Raji (cell line): Measurements from ENCODE around the gene ARHGEF7.

Experiments used
- POLR2A ChIP-seq: IDR thresholded peaks from 2 replicates; pipeline ENCODE4 v1.6.1; 2011; ENCODE audit warnings: low read depth, low read length, control low read depth; ENCODE audit not compliant: insufficient read depth

ARHGEF7 gene

DNA sequence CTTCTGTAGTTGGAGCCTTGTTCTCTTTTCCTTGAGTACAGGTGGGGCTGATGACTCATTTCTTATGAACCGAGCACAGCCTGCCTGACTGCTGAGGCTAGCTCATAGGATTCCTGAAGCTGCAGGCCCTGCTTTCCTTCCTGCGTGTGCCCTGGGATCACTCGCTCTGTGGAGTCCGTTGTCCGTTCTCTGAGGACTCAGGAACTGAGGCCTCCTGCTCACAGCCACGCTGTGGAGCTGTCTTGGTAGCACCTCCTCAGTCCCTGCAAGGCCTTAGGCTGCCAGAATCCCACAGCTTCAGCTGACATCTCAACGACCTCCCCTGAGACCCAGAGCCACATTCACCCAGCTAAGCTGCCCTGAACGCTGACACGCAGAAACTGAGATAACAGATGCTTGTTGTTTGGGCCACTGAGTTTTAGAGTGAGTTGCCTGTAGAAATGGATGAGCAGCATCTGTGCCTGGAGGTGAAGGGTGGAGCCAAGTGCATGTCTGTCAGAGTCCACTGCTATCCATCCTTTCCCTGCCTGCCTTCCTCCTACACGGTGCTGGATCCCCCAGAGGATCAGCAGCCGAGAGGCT, 72.9 kb downstream of the ARHGEF7 start:
- TF ChIP-seq POLR2A: no peak

DNA sequence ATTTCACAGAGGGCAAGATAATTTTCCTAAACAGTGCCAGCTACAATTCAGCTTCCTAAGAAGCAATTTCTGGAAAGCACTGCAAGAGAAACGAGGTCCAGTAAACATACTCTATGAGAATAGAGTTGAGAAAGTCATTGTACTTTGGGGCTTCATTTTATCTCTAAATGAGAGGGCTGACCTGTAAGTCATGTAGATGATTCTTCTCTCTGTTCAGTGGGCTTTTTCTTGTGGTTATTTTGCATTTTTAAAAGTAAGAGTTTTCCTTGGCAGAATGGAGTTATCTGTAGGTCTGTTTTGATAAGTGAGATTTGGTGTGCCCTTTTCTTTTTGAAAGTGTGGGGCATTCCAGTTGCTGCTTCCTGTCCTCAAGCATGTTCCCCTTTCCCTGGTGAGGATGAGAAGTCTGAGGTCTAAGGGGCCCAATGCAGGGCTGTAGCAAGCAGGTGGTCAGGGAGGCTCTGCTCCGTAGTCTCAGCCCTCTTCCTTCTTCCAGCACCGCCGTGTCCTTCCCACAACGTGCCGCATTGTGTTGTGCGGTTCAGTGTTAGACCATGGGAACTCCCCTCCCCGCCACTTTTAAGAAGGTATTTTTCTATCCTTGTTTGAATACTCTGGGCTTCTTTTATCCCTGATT, 86.3 kb downstream of the ARHGEF7 start:
- TF ChIP-seq POLR2A: no peak

DNA sequence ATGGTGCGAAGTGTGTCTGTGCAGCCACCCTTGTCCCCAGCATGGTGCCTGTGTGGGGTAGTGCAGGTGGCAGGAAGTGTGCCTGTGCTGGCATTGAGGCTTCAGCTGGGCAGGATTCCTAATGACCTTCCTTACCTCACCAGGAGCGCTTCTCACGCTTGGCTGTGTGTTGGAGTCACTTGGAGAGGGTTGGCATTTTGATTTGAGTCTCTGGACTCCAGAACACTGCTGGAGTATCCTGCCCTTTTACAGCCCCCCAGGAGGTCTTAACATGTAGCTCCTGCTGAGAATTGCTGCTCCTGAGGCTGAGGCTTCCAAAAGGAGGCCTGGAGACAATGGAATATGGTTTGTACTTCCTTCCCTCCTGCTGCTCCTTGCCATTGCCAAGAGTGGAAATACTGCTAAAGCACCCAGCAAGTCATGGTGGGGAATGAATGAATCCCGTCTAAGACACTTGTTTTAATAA, 87.1 kb downstream of the ARHGEF7 start:
- TF ChIP-seq POLR2A: no peak

DNA sequence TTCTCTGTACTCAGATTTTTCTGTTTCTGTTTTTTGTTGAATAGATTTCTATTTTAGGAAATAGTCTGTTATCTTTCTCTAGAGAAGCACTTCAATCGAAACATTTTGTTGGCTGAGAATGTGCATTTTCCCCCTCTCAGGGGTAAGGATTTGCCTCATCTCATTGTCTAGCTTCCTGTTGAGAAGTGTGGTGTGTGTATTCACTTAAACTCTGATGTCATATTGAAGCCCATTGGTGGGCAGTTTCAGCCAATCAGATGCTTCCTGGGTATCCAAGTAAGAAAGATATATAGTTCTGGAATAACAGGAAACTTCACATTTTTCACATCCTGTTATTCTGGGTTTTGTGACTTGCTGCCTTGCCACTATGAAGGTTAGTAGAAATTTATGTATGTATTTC, 87.6 kb downstream of the ARHGEF7 start:
- TF ChIP-seq POLR2A: 0 out of 2 replicates have a peak, but pooled peaks have one; percentile 20

DNA sequence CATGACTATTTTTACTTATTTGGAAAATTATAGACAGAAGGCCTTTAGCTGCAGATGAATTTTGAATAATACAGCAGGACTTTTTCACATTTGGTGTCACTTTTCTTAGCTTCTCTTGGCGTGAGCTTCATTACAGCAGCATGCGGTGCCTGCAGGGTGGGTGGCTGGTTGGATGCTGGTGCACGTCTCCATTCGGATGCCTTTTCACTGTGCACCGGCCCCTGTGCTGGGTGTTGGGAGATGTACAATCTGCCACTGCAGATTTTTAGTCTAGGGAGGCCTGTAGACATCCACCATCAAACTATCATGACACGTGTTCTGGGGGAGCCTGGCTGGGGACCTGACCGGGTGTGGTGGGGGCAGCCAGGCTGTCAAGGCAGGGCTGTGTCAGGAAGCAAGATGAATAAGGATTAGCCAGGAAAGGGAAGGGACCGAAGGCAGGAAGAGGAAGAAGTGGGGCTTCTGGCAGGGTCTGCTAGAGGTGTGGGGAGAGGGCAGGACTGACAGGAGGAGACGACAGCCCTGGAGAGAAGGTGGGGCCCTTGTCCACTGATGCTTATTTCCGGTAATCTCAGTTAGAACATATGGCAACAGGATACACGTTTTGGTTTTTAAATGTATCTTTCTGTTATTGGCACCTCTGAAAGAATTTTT, 88.8 kb downstream of the ARHGEF7 start:
- 0 out of 2 replicates have a peak, but pooled peaks have one; percentile 28 for TF ChIP-seq POLR2A

DNA sequence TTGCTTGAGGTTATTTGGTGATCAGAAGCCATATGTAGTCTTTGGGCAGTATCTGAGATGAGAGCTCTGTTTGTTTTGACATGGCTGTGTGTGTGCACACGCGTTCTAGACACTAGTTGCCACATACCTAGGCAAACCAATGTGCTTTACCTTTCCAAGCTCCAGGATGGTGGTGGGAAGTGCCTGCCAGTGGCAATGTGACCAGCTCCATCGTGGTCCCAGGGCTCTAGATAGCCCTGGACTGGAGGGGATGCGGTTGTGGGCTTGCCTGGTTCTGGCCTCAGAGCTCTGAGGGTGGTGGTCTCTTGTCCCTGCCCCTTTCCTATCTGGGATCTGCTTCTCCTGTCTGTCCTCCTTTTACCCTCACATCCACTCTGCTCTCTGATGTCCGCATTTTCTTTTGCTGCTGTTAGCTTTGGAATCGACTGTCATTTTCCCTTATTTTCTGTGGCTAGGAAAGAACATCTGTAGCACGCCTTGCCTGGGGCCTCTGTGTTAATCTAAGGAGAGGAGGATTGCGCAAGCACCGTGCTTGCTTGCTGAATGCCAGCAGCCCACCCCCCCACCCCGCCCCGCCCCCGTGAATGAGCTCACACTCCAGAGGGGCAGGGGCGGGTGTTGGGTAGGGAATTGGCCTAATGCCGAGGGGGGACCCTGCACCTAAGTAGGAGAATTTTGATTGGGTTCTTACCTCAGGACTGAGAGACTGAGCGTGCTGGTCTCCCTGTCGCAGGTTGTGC, 89.5 kb downstream of the ARHGEF7 start:
- no peak for TF ChIP-seq POLR2A

DNA sequence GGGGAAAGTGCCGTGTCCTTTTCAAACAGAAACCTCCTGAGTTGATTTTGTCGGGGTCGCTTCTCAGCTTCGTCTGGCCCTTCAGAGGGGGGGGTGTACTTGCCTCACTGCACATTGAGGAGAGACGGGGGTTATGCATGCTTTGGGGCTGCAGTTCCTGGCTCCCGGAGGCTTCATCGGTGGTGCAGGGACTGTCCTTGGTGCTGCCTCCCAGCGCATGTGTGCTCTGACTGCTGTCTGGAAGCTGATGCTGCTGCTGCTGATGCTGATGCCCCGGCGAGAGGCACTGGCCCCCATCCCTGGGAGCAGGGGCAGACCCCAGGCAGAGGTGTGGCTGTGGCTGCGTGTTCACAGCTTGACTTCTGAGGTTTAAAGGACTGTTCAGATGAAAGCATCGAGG, 91.0 kb downstream of the ARHGEF7 start:
- no peak for TF ChIP-seq POLR2A

DNA sequence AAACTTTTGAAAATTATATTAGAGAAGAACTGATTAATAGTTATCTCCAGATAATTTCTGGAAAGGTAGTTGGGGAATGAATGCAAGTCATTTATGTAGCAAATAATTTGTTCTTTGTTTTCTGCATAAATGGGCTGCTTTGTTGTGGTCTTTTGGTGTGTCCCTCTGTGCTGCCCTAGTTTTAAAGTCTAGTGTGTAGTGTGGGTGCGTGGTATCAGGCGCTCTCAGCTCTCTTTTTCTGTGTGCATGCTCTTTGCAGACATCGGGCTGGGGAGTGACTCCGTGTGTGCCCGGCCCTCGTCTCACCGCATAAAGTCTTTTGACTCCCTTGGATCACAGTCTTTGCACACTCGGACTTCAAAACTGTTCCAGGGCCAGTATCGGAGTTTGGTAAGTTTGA, 94.5 kb downstream of the ARHGEF7 start:
- no peak for TF ChIP-seq POLR2A

DNA sequence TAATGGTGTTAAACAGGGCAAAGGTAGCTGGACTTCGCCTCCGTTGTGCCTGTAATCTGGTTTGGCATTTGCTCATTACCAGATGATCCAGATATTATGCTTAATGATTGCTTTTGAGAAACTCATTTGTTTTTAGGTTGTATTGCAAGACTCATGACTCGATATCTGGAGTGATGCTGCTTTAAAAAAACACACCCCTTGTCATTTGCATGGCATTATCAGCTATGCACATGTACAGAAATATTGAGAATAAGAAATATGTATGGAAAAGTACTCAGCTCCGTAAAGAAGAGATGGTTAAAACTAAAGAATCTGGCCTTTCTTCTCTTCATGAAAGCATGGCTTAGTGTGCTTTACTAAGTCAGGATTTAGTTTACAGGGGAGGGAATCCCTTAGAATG, 95.0 kb downstream of the ARHGEF7 start:
- no peak for TF ChIP-seq POLR2A

DNA sequence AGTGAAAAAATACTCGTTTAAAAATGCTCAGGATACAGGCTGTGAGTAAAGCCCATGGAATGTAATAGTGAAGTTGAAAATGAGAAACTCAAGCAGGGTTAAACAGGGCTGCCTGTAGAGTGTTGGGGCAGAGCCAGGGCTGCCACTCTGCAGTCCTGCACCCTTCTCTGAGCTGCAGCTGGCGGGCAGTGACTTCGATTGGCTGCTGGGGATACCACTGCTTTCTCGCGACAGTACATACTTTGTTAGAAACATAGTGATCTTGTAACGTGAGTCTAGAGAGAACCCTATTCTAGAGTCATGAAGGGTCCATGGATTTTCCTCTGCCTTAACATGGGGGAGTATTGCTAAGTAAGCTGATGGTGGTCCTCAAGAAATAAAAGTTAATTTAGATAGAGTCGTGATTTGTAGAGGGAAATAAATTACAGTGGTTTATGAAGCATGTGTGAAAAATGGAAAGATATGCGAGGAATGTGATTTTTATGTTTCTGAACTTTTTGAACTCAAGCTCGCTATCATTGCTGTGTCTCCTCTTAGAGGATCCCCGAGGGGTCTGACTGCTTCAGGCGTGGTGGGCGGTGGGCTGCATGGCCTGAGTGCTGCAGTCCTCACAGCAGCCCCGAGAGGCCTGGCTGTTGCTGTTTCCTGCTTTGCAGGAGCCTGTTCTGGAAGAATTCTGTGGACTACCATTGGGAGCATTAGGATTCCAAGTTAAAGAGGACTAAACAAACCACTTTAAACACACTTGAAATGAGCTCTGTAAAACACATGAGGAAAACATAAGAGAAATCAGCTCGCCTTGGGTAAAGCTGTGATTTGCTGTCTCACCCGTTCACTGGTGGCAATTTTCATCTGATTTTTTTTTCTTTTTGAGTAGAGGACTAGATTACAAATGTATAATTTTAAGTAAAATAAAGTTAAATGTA, 95.7 kb downstream of the ARHGEF7 start:
- TF ChIP-seq POLR2A: no peak

DNA sequence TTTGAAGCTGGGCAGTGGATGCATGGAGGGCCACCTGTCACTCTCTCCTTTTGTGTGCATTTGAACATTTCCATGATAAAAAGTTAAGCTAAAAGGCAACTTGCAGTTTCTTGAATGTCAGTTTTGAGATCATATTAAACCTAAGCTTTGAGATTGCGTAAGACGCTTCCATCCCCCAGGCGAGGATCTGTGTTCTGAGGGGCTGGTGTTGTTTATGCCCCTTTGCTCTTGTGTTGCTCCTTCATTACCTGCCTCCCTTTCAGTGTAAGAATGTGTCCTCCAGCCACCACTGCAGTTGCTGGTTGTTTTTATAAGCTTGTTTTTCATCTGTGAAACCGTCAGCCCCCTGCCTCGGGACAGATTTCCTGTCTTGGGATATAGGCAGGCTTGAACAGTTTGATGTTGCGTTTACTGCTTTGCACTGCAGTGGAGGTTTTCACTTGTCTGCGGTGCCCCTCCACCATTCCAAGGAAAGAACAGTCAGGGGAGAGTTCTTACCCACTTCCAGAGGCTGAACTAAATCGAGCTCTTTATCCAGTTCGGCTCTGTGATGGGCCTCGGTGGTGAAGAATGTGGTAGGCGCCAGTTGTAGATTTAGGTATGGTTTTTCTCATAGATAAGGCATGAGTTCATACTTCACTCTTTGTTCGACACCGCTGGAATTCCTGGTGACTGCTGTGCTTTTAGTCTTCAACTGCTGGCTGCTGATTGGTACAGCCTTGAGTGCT, 96.8 kb downstream of the ARHGEF7 start:
- no peak for TF ChIP-seq POLR2A

DNA sequence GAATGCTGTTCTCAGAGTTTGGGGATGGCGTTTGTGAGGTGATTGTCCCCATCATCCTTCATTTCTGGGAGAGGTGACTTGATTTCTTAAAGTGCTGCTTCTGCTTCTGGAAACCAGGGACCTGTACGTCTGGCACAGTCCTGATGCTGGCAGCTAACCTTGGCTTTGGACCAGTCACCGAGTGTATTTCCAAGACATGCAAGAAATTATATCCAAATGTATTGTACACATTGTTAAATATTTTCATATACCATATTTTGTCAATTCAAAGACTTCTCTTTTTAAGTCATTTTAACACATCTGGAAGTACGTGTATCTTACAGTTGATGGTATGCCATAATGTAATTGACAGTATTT, 97.4 kb downstream of the ARHGEF7 start:
- no peak for TF ChIP-seq POLR2A

DNA sequence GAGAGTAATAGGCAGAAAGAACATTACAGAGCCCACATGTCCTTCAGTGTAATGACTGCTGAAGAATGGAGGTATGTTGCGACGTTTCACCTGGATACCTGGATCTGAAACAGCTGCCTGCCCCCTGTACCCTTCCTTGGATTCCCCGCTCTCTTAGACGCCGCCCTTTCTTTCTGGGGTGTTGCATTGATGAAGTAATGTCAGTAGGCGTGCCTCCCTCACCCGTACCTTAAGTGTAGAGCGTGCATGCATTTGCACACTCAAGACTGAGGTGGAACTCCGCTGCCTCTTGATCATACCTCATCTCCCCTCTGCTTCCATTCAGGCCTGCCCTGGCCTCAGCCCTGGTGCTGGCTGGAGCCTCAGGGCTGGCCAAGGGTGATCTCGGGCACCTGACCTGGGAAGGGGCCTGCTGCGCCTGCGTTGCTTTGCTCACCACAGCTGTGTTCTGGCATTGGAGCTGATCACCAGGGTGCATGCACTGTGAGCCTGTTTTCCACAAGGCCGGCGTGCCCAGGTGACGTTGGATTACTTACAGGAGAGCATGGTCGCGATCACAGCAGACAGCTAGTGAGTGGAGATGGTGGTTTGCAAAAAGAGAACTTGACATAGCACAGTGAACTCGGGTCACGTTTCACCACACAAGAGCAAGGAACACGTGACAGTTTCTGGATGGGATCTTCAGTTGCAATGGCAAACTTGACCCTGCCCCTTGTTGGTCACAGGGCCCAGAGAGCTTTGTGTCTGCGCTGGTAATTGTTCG, 99.0 kb downstream of the ARHGEF7 start:
- TF ChIP-seq POLR2A: no peak

DNA sequence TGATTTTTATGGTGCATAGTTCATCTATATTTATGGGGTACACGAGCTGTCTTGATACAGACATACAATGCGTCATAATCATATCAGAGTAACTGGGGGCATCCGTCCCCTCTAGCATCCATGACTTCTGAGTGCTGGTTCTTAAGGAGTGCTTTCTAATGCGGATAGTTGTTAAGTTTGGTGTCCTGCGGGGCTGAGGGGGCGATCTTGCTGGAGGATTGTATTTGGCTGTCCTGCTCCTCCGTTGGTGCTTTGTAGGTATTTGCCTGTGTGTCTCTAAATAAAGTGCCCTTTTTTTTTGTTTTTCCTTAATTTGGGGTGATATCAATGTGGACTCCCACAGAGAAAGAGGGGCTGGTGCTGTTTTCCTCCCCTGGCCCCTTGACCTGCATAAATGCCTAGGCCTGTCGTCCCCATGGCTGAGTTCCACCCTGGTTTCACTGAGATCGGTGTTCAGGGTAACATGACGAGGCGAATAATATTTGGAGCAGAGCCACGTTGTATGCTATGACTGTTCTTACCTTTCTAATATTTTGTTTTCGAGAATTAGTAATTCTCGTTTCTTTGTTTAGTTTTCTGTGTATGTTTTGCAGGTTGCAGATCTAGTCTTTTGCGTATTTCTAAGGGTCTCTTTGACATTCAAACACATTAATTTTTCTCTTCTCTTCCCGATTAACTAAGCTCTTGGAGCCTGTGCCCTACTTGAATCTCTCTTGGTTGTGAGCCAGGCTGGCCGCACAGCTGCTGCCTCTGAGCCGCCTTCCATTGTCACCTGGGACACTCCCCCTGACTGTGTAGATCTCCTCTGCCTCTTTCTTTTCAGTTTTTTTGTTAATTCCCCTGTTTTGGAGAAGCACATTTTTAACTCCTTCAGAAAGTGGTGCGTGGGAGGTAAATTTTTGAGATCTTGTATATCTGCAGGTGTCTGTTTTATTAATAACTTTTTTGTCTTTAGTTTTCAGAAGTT, 100.3 kb downstream of the ARHGEF7 start:
- TF ChIP-seq POLR2A: no peak
